NCI-H748 (cell line): Measurements from ENCODE around the gene NUP214.
"Not testable (repeated sequence)": the region's sequence is repeated elsewhere in the genome, so short reads cannot be mapped to it uniquely, and the experiment has no call there.

Source experiments
- DNase-seq: peaks from one replicate; lab custom pipeline; 2025; ENCODE audit not compliant: unreplicated experiment; lab: John Stamatoyannopoulos, UW

NUP214 gene

GRCh38 chr9:131227959-131228460 lies 102.6 kb downstream of the NUP214 start:
- no peak for DNase-seq

GRCh38 chr9:131228988-131229387 lies 103.6 kb downstream of the NUP214 start:
- DNase-seq: no peak

DNA sequence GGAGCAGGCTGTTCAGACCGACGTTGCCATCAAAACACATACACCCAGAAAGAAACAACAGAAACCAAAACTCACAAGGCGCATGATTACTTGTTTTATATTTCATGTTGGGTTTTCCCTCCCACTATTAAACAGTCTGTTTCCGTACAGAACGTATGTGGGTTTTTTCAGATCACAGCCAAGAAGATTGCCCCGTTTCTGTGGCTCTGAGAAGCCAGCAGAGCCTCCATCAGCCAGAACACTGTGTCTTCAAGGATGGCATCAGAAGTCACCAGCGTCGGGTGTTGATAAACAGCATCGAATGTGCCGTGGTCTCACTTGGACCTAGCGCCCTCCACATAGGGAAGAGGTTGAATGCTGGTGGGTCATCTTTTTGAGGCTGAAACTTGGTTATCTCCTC lies 108.2 kb downstream of the NUP214 start:
- no peak for DNase-seq

GRCh38 chr9:131233995-131234394 lies 108.6 kb downstream of the NUP214 start:
- no peak for DNase-seq

GRCh38 chr9:131234799-131235479 lies 109.6 kb downstream of the NUP214 start:
- no peak for DNase-seq

GRCh38 chr9:131235480-131235851 lies 110.1 kb downstream of the NUP214 start:
- DNase-seq: no peak

DNA sequence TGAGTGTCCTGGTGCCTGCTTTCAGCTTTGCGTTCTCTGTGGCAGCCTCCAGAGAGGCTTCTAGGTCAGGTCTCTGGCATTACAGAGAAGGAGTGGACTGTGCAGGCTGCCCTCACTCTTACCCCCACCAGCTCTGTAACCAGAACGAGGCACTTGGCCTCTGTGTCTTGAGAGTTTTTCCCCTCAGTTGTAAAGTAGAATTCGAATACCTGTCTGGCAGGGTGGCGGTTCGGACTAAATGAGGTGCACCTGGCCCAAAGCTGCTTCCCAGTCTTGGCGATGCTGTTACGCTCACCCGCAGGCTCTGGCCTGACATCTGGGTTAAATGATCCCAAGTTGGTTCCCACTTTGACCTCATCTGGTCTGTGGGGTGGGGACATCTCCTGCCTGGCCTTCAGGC lies 110.8 kb downstream of the NUP214 start:
- no peak for DNase-seq

DNA sequence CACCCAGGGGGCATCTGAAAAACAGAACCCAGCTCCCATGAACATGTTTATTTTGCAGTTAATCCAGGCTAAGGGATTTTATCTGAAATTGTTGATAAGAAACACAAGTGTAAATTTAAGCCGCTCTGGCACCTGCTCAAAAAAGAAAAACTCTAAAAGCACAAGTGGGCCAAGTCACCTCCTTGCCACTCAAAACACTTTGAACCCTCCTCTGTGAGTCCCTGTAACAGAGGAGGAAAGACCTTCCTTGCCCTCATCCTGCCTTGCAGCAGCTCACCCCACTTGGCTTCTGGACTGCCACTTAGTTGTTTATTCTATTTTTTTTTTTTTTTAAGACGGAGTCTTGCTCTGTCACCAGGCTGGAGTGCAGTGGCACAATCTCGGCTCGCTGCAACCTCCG lies 111.4 kb downstream of the NUP214 start:
- no peak for DNase-seq

DNA sequence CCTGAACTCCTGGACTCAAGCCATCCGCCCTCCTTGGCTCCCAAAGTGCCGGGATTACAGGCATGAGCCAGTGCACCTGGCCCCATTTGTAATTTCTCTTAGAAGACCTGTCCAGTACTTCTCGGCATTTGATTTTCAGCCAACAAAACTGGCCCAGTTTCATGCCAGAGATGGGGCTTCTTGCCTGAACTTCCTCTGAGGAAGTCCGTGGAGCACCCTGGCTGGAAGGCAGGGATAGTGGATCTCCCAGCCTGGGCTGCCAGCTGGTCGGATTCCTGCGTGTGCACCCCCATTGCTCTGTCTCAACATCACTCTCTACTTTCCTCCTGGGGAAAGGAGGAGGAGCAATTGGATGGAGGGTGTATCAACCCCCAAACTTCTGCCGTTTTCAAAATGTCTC lies 111.9 kb downstream of the NUP214 start:
- no peak for DNase-seq

GRCh38 chr9:131237931-131238401 lies 112.6 kb downstream of the NUP214 start:
- peak; percentile 40 for DNase-seq

GRCh38 chr9:131238402-131239021 lies 113.1 kb downstream of the NUP214 start:
- peak; percentile 29 for DNase-seq

- no peak for DNase-seq
Measured at GRCh38 chr9:131239161-131239975, 114.0 kb downstream of the NUP214 start.

- no peak for DNase-seq
Measured at GRCh38 chr9:131240047-131240921, 114.9 kb downstream of the NUP214 start.

DNA sequence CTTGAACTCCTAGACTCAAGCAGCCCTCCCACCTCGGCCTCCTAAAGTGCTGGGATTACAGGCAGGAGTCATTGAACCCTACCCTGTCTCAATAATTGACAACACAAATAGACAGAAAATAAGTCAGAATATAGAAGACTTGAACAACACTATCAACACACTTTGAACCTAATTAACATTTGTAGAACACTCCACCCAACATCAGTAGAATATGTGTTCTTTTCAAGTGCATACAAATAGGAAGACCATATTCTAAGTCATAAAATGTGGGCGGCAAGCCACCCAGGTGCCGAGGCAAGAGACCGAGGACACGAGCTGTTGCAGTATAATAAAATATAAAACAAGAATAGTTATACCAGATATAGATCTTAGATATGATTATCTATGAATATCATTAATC lies 118.9 kb downstream of the NUP214 start:
- DNase-seq: not testable (repeated sequence)

GRCh38 chr9:131246618-131247017 lies 121.2 kb downstream of the NUP214 start:
- no peak for DNase-seq

GRCh38 chr9:131252120-131252519 lies 126.7 kb downstream of the NUP214 start:
- no peak for DNase-seq

- no peak for DNase-seq
Measured at GRCh38 chr9:131253891-131254491, 128.6 kb downstream of the NUP214 start.

DNA sequence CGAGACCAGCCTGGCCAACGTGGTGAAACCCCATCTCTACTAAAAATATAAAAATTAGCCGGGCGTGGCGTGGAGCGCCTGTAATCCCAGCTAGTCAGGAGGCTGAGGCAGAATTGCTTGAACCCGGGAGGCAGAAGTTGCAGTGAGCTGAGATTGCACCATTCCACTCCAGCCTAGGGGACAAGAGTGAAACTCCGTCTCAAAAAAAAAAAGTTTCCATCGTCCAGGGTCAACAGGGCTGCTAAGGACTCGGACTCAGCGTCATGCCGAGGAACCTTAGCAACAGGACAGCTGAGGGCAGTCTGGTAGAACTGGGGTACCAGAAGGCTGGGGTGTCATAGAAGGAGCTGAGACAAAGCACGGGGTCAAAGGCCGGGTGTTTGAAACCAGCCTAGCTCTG lies 129.2 kb downstream of the NUP214 start:
- no peak for DNase-seq

DNA sequence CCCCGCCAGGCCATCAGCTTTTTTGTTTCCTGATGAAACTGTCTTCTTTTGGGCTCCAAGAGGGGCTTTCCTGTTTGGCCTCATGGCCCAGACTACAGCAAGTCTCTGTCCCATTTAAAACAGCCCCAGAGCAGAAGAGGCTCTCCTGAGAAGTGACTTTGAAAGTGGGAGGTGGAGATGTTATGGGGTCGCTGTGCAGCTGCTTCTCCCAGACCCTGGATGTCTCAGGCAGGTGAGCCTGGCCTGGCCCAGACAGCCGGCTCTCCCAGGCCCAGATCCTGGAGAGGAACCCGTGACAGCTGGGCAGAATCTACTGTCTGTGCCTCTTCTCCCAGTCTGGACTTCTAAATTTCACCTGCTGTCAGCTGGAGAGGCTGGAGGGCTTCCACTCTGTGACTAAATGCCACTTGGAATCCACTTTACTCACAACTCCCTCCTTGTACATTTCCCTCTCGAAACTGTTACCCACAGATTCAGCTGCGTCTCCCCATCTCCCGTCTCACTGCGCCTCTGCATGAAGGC lies 130.4 kb downstream of the NUP214 start:
- DNase-seq: no peak
